Right lobe of liver (tissue), 6 donors: Measurements from ENCODE around the gene PLXND1. TPM values are rescaled to one million over a fixed set of nuclear protein-coding genes. Genes with fewer than 3 reads are reported as not detected.

Experiments
- ATAC-seq, 4 donors: fragments of 200-7000 bp; cut with Tn5 transposase; one replicate each; pipeline ENCODE4 v1.9.1; 2020; ENCODE audit warnings: mild to moderate bottlenecking in 4 of 4, moderate library complexity in 4 of 4
- DNase-seq, 3 donors: peaks; one replicate each; pipeline ENCODE4 v3.0.0-alpha.2; 2020
- H3K27ac ChIP-seq, 3 donors: fragments of 200-600 bp; one replicate each; pipeline ENCODE4 v1.8.0; 2022
- H3K27me3 ChIP-seq, 2 donors: fragments of 200-600 bp; one replicate each; pipeline ENCODE4 v1.8.0; 2022
- H3K36me3 ChIP-seq, 4 donors: fragments of 200-600 bp; sonication (generic) in 1 of 4; one replicate each; pipeline versions ENCODE4 v1.5.1 to v1.8.0; 2017 to 2022; ENCODE audit warnings: control low read depth in 1 of 4
- H3K4me1 ChIP-seq, 4 donors: fragments of 200-600 bp; sonication (generic) in 1 of 4; one replicate each; pipeline versions ENCODE4 v1.5.1 to v1.8.0; 2017 to 2022; ENCODE audit warnings: control low read depth in 1 of 4
- H3K4me3 ChIP-seq, 3 donors: fragments of 200-600 bp; one replicate each; pipeline ENCODE4 v1.8.0; 2022
- H3K9me3 ChIP-seq, 4 donors: fragments of 200-600 bp; sonication (generic) in 1 of 4; one replicate each; pipeline versions ENCODE4 v1.5.1 to v1.8.0; 2017 to 2022; ENCODE audit warnings: control low read depth in 1 of 4
- POLR2A ChIP-seq: fragments of 450-650 bp; IDR thresholded peaks from one replicate; pipeline ENCODE4 v1.6.1; 2017; ENCODE audit warnings: antibody characterized with exemption, mild to moderate bottlenecking
- WGBS: methylation state at CpG from one replicate; pipeline ENCODE4 v1.1.6; 2018; ENCODE audit warnings: low coverage, low lambda C conversion rate; ENCODE audit not compliant: insufficient coverage; ENCODE audit errors: missing lambda C conversion rate; 5-methylcytosine and 5-hydroxymethylcytosine counted together
- intact Hi-C, 2 donors: fragments of 100-400 bp; cut with DNase I; formaldehyde crosslinking; loops; one replicate each; pipeline versions ENCODE4 v1.11.2 to v1.14.1; 2022
- total RNA-seq, 6 experiments: library from RNA; depleted of rRNA in 2 of 6; stranded (reverse); fragments of >200 nt in 2 of 6; fragmentation: NEBNext Ultra II Directional in 3 of 6; extraction: Animal tissue kit (Norgen Biotek cat#: 25700) in 3 of 6; gene quantifications; one replicate each; pipeline versions ENCODE4 v1.1.0 to v1.2.4, GENCODE V29; 2016 to 2023
- TF ChIP-seq, protein P1 (sequence below), 4 donors: fragments of 200-600 bp in 3 of 4; fragments of 450-650 bp in 1 of 4; IDR thresholded peaks; one replicate each; pipeline versions ENCODE4 v1.5.1 to v1.8.0; 2016 to 2022; ENCODE audit warnings: antibody characterized with exemption in 4 of 4, mild to moderate bottlenecking in 2 of 4
- donor health status: DM: no; HTN: yes; CAD: no.
- donor health status: DM: no; HTN: no; CAD: no.
- donor health status: DM: no; HTN: no; CAD: no.
- donor health status: DM: no; HTN: yes; CAD: no.
- donor health status: DM: no; HTN: yes; CAD: no.

PLXND1 gene
- total RNA-seq, 6 experiments from 2014 or later = 27.0 to 48.8 (median 29.6) TPM

DNA sequence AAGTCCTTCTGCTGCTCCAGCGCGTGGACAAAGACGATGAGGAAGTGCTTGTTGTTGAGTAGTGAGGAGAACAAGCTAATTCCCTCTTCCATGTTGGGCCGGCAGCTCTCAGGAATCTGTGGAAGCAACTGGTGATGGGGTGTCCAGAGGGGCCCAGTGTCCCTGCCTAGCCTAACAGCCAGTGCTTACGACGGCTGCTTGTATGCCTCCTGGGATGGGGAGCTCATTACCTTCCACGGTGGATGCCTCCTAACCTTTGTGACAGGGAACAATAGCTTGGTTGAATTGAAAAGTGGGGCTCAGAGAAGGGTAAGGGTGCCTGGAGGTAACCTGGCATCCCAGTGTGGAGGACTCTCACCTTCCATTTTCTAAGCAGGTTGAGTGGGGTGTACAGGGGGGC lies 40.6 kb downstream of the PLXND1 start:
- TF ChIP-seq, protein P1, sequence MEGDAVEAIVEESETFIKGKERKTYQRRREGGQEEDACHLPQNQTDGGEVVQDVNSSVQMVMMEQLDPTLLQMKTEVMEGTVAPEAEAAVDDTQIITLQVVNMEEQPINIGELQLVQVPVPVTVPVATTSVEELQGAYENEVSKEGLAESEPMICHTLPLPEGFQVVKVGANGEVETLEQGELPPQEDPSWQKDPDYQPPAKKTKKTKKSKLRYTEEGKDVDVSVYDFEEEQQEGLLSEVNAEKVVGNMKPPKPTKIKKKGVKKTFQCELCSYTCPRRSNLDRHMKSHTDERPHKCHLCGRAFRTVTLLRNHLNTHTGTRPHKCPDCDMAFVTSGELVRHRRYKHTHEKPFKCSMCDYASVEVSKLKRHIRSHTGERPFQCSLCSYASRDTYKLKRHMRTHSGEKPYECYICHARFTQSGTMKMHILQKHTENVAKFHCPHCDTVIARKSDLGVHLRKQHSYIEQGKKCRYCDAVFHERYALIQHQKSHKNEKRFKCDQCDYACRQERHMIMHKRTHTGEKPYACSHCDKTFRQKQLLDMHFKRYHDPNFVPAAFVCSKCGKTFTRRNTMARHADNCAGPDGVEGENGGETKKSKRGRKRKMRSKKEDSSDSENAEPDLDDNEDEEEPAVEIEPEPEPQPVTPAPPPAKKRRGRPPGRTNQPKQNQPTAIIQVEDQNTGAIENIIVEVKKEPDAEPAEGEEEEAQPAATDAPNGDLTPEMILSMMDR (IDR thresholded peaks at IDR 0.05) = no peak
- TF ChIP-seq POLR2A = no peak
- Histone ChIP-seq H3K4me3 (no peak overlapping the region), H3K9me3 (no peaks in the 10 kb centered on the region), H3K27me3 (no peaks in the 10 kb centered on the region), H3K27ac (no peak overlapping the region), H3K4me1 (no peaks in the 10 kb centered on the region), H3K36me3 (peaks cover 0 to 4% (median 0%) of the 10 kb centered on the region in 4 donors)
- DNase-seq (no peak), ATAC-seq (no peak)
- intact Hi-C loops = no loop called here
- 98% methylated on average over 4 of the region's 7 CpGs for WGBS

- H3K4me1 ChIP-seq = no peaks in the 10 kb centered on the region
- intact Hi-C loops = no loop called here
- no peaks in the 10 kb centered on the region for H3K27me3 ChIP-seq
- H3K27ac ChIP-seq = no peak overlapping the region
- no peaks in the 10 kb centered on the region for H3K9me3 ChIP-seq
- WGBS = 80% methylated on average over 1 of the region's 21 CpGs
- ATAC-seq (no peak), DNase-seq (no peak)
- TF ChIP-seq, protein P1 (IDR thresholded peaks at IDR 0.05) = no peak
- TF ChIP-seq POLR2A = no peak
- no peak overlapping the region for H3K4me3 ChIP-seq
- peaks cover 0 to 2% (median 0%) of the 10 kb centered on the region in 4 donors for H3K36me3 ChIP-seq
Measured at GRCh38 chr3:129564981-129565644, 41.4 kb downstream of the PLXND1 start.

DNA sequence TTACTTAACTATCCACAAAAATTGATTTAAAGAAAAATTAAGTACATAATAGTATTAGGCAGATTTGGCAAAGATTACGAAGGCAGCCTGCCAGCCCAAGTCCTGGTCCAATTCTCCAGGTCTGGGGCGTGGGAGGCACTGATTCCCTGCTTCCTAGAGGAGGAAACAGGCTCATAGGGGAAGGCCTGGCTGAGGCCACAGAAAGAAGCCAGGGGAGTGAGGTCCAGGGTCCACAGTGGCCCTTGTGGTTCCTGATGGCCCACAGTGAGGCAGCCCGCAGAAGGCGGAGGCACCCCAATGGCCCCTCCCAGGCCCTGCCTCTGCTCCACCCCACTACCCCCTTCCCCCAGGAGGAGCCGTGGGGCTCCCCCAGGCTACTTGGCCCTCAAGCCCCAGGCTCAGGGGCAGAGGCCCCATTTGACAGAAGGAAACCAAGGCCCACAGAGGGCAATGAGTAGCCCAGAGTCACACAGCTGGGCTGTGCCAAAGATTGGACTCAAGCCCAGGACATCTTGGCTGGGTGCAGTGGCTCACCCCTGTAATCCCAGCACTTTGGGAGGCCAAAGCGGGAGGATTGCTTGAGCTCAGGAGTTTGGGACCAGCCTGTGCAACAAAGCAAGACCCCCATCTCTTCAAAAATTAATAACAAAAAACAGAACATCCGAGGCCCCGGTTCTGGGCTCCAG lies 42.5 kb downstream of the PLXND1 start:
- intact Hi-C loops = no loop called here
- DNase-seq (no peak), ATAC-seq (no peak)
- Histone ChIP-seq H3K36me3 (no peaks in the 10 kb centered on the region), H3K27me3 (no peaks in the 10 kb centered on the region), H3K4me3 (no peak overlapping the region), H3K27ac (no peak overlapping the region), H3K9me3 (no peaks in the 10 kb centered on the region), H3K4me1 (no peaks in the 10 kb centered on the region)
- 90% methylated on average over 2 of the region's 8 CpGs for WGBS
- TF ChIP-seq POLR2A = no peak
- TF ChIP-seq, protein P1 (IDR thresholded peaks at IDR 0.05) = no peak

DNA sequence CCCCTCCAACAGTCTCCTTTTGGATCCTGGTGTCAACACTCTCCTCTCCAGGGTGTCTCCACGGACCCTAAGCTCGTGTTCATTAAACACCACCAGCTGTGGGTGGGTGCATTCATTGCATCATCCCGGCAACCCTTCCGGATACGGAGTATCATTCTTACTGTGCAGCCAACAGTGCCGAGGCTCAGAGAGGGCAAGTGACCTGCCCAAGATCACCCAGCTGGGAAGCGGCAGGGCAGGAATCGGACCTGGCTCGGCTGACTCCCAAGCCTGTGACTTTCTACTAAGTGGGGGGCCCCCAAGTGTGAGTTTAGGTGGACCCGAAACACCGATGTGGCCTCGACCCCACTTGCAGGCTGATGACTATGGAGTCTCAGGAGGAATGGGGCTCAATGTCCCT lies 43.1 kb downstream of the PLXND1 start:
- ATAC-seq (no peak), DNase-seq (no peak)
- no peak overlapping the region for H3K27ac ChIP-seq
- TF ChIP-seq, protein P1 (IDR thresholded peaks at IDR 0.05) = no peak
- no peaks in the 10 kb centered on the region for H3K36me3 ChIP-seq
- WGBS = 91% methylated on average over 8 of the region's 12 CpGs
- H3K4me3 ChIP-seq = no peak overlapping the region
- intact Hi-C loops = no loop called here
- H3K27me3 ChIP-seq = no peaks in the 10 kb centered on the region
- H3K4me1 ChIP-seq = no peaks in the 10 kb centered on the region
- H3K9me3 ChIP-seq = no peaks in the 10 kb centered on the region
